ENCODE results near the gene MYO1H. TPM values are rescaled to one million over a fixed set of nuclear protein-coding genes. Genes with fewer than 3 reads are reported as not detected.

The MYO1H gene
- total and polyA plus RNA-seq, 12 donors: 0.03 to 0.08 TPM; not detected in 10

DNA sequence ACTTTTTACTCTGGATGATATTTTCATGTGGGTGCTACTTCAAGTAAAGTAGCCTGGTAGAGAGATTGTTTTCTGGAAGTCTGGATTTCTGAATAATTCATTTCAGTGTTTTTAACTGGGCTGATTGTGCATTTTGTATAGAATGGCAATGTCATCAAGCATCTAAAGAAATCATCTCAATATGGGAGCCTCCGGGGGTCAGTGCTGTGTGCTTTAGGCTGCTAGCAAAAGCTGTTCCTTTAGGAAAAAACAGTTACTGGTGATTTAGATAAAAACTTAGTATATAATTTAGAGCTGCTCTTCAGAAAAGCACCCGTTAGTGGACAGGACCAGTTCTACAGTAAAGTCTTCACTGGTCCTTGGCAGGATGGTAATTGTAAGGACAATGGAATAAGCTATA lies 134.8 kb downstream of the MYO1H start:
- peaks cover 0 to 43% of the 10 kb centered on the region in 2 donors for H3K36me3 ChIP-seq (replicated peaks in 1 of 2)
- intact Hi-C loops (cut with DNase I): no loop called here
- 85 to 91% (median 88%) methylated on average over 2 of the region's 2 CpGs for WGBS, 4 donors

DNA sequence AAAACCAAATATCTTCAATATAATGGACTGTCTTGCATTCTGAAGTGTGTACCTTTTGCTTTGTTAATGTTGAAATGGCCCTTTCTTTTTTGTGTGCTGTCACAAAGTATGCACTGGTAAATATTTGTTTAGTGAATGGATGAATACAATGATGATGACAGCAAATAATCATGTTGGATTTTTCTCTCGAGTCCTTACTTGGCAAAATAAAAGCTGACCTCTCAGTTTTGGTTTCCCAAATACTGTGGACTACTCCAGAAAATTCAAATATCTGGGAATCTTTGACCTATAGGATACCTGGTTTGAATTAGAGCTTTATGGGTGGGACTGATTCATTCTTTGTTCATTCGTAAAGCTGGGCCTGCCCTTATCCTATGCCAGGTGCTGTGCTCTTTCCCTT lies 135.2 kb downstream of the MYO1H start:
- Histone ChIP-seq H3K36me3 (replicated peaks in 1 of 2) (peaks cover 0 to 47% of the 10 kb centered on the region in 2 donors), H3K9me3 (replicated peaks in 1 of 3) (no peaks in the 10 kb centered on the region), H3K4me1 (replicated peaks in 1 of 2) (peaks cover 0 to 15% of the 10 kb centered on the region in 2 donors), H3K27ac (no peak overlapping the region), H3K27me3 (no peaks in the 10 kb centered on the region), H3K4me3 (no peak overlapping the region)
- intact Hi-C loops (cut with DNase I): no loop called here
- TF ChIP-seq, protein P1, sequence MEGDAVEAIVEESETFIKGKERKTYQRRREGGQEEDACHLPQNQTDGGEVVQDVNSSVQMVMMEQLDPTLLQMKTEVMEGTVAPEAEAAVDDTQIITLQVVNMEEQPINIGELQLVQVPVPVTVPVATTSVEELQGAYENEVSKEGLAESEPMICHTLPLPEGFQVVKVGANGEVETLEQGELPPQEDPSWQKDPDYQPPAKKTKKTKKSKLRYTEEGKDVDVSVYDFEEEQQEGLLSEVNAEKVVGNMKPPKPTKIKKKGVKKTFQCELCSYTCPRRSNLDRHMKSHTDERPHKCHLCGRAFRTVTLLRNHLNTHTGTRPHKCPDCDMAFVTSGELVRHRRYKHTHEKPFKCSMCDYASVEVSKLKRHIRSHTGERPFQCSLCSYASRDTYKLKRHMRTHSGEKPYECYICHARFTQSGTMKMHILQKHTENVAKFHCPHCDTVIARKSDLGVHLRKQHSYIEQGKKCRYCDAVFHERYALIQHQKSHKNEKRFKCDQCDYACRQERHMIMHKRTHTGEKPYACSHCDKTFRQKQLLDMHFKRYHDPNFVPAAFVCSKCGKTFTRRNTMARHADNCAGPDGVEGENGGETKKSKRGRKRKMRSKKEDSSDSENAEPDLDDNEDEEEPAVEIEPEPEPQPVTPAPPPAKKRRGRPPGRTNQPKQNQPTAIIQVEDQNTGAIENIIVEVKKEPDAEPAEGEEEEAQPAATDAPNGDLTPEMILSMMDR (IDR thresholded peaks at IDR 0.05): no peak
- no peak for TF ChIP-seq POLR2A (IDR thresholded peaks at IDR 0.05)
- 59 to 78% (median 75%) methylated on average over 2 of the region's 2 CpGs for WGBS, 4 donors
- no peak for DNase-seq

More for the DNA sequence above, 134.8 kb downstream of the MYO1H start:
- H3K4me3 ChIP-seq: no peak overlapping the region
- H3K9me3 ChIP-seq (replicated peaks in 1 of 3): no peaks in the 10 kb centered on the region
- DNase-seq: no peak
- H3K27ac ChIP-seq: no peak overlapping the region
- peaks cover 0 to 16% of the 10 kb centered on the region in 2 donors for H3K4me1 ChIP-seq (replicated peaks in 1 of 2)
- H3K27me3 ChIP-seq: no peaks in the 10 kb centered on the region
- no peak for TF ChIP-seq POLR2A (IDR thresholded peaks at IDR 0.05)
- TF ChIP-seq, protein P1 (IDR thresholded peaks at IDR 0.05): no peak

DNA sequence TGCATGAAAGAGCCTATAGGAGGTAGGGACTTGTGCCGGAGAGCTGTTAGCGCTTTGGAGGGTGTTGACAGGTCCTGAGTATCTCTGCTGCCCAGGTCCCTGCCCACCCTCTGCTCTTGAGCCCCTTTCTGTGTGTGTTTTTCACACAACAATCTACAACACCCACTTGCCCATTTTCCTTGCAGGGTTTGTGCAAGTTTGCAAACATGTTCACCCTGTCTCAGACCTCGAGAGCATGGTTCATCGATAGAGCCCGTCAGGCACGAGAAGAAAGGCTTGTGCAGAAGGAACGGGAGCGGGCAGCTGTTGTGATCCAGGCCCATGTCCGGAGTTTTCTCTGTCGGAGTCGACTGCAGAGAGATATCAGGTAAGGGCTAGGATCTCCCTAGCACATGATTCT lies 135.6 kb downstream of the MYO1H start:
- Histone ChIP-seq H3K9me3 (replicated peaks in 1 of 3) (no peaks in the 10 kb centered on the region), H3K4me1 (replicated peaks in 1 of 2) (peaks cover 0 to 11% of the 10 kb centered on the region in 2 donors), H3K4me3 (no peak overlapping the region), H3K27me3 (no peaks in the 10 kb centered on the region), H3K27ac (no peak overlapping the region), H3K36me3 (replicated peaks in 1 of 2) (peaks cover 0 to 51% of the 10 kb centered on the region in 2 donors)
- TF ChIP-seq, protein P1 (IDR thresholded peaks at IDR 0.05): no peak
- TF ChIP-seq POLR2A (IDR thresholded peaks at IDR 0.05): no peak
- intact Hi-C loops (cut with DNase I): no loop called here
- DNase-seq: peak in 1 of 7 donors; percentile 29
- WGBS, 4 donors: 88 to 97% (median 96%) methylated on average over 11 of the region's 11 CpGs

DNA sequence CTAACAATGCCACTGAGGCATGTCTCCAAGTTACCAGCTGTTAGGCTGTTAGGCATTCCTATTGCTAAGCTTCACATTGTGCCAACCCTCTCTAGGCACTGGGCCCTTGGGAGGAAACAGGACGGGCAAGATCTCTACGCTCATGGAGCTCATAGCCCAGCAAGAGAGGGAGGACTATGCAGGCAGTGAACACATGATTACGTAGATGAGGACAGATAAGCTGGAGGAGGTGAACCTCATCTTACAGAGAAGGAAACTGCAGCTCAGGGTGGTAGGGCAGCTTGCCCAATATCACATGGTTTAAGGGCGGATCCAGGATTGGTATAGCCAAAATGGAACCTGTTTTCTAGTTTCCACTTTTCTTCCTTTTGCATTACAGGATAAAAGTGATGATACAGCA lies 137.5 kb downstream of the MYO1H start:
- TF ChIP-seq POLR2A (IDR thresholded peaks at IDR 0.05): no peak
- TF ChIP-seq, protein P1 (IDR thresholded peaks at IDR 0.05): no peak
- Histone ChIP-seq H3K27me3 (no peaks in the 10 kb centered on the region), H3K36me3 (replicated peaks in 1 of 2) (peaks cover 0 to 70% of the 10 kb centered on the region in 2 donors), H3K4me3 (no peak overlapping the region), H3K4me1 (replicated peaks in 1 of 2) (no peaks in the 10 kb centered on the region), H3K27ac (no peak overlapping the region), H3K9me3 (replicated peaks in 1 of 3) (no peaks in the 10 kb centered on the region)
- WGBS, 4 donors: 91 to 95% (median 94%) methylated on average over 4 of the region's 4 CpGs
- peak in 1 of 7 donors; percentile 11 for DNase-seq
- intact Hi-C loops (cut with DNase I): no loop called here

All from adrenal gland (tissue), 12 donors.